CD4-positive, CD25-positive, alpha-beta regulatory T cell (primary cell): ENCODE data around the gene UMOD. TPM values are rescaled to one million over a fixed set of nuclear protein-coding genes. Genes with fewer than 3 reads are reported as not detected.
"Not testable (repeated sequence)": the region's sequence is repeated elsewhere in the genome, so short reads cannot be mapped to it uniquely, and the experiment has no call there.

Source experiments
- ATAC-seq, 2 donors: fragments of 150-1000 bp; cut with Tn5 transposase; one replicate each; pipeline ENCODE4 v1.10.0; 2021; ENCODE audit warnings: low read depth in 2 of 2, moderate number of reproducible peaks in 2 of 2, moderate library complexity in 1 of 2
- DNase-seq, 3 donors: peaks; one replicate each; pipeline versions ENCODE4 v3.0.0 to v3.0.0-alpha.2; 2012 to 2022; ENCODE audit warnings: mixed read lengths in 1 of 3
- H3K27ac ChIP-seq: one replicate; pipeline ENCODE4 v1.7.0; 2013; ENCODE audit warnings: mild to moderate bottlenecking, low read length; ENCODE audit not compliant: insufficient read depth, poor library complexity, severe bottlenecking
- H3K27me3 ChIP-seq: one replicate; pipeline ENCODE4 v1.7.0; 2013; ENCODE audit warnings: low read length; ENCODE audit not compliant: control insufficient read depth, insufficient read depth
- H3K36me3 ChIP-seq: one replicate; pipeline ENCODE4 v1.7.0; 2013; ENCODE audit warnings: mild to moderate bottlenecking, low read length, moderate library complexity; ENCODE audit not compliant: control insufficient read depth, insufficient read depth
- H3K4me1 ChIP-seq: 2 replicates; pipeline ENCODE4 v1.7.0; 2013; ENCODE audit warnings: mild to moderate bottlenecking, low read length; ENCODE audit not compliant: insufficient read depth, control insufficient read depth, poor library complexity, severe bottlenecking
- H3K4me3 ChIP-seq: one replicate; pipeline ENCODE4 v1.7.0; 2013; ENCODE audit warnings: low read depth, mild to moderate bottlenecking, low read length, moderate library complexity
- H3K9me3 ChIP-seq, 2 experiments: 1 replicate in 1 of 2; 2 replicates in 1 of 2; pipeline ENCODE4 v1.7.0; 2013; ENCODE audit warnings: low read length in 2 of 2, mild to moderate bottlenecking in 1 of 2, moderate library complexity in 1 of 2; ENCODE audit not compliant: control insufficient read depth in 2 of 2
- H3K27ac Mint-ChIP-seq, 3 donors: one replicate each; pipeline ENCODE4 v1.8.0; 2020 to 2022; ENCODE audit warnings: mild to moderate bottlenecking in 3 of 3, mixed read lengths in 3 of 3, moderate library complexity in 2 of 3
- H3K27me3 Mint-ChIP-seq: one replicate; pipeline ENCODE4 v1.8.0; 2022; ENCODE audit warnings: mild to moderate bottlenecking, mixed read lengths
- H3K36me3 Mint-ChIP-seq: one replicate; pipeline ENCODE4 v1.8.0; 2020; ENCODE audit warnings: mixed read lengths
- H3K4me1 Mint-ChIP-seq, 4 donors: one replicate each; pipeline ENCODE4 v1.8.0; 2020 to 2022; ENCODE audit warnings: mixed read lengths in 4 of 4, mild to moderate bottlenecking in 1 of 4
- H3K4me3 Mint-ChIP-seq, 4 donors: one replicate each; pipeline ENCODE4 v1.8.0; 2020 to 2022; ENCODE audit warnings: mild to moderate bottlenecking in 4 of 4, mixed read lengths in 4 of 4, moderate library complexity in 3 of 4
- H3K9me3 Mint-ChIP-seq, 7 donors: one replicate each; pipeline ENCODE4 v1.8.0; 2020 to 2022; ENCODE audit warnings: mixed read lengths in 7 of 7, mild to moderate bottlenecking in 3 of 7, moderate library complexity in 2 of 7
- polyA plus RNA-seq, 4 donors: library from polyadenylated mRNA; unstranded; fragments of 300-500 nt; fragmentation: Illumina TruSeq; gene quantifications; one replicate each; pipeline ENCODE4 v1.2.3, GENCODE V29; 2021
- total RNA-seq: library from RNA; stranded (reverse); gene quantifications from one replicate; pipeline ENCODE4 v1.2.3, GENCODE V29; 2022

The UMOD gene
- total and polyA plus RNA-seq, 5 donors from 2014 or later, result not detected

- Histone ChIP-seq H3K4me1 (no peaks in the 10 kb centered on the region), H3K36me3 (no peaks in the 10 kb centered on the region), H3K4me3 (no peak overlapping the region), H3K27ac (no peak overlapping the region), H3K27me3 (no peaks in the 10 kb centered on the region), H3K9me3 (no peaks in the 10 kb centered on the region)
- Mint-ChIP-seq H3K36me3 (no peaks in the 10 kb centered on the region), H3K27ac (no peak overlapping the region), H3K4me1 (no peaks in the 10 kb centered on the region), H3K9me3 (peaks cover 0 to 2% (median 0%) of the 10 kb centered on the region in 7 donors), H3K4me3 (no peak overlapping the region), H3K27me3 (no peaks in the 10 kb centered on the region)
- DNase-seq (no peak), ATAC-seq (no peak)
Measured at GRCh38 chr16:20326321-20326720, 26.2 kb downstream of the UMOD start.

GRCh38 chr16:20325005-20325404 is 27.5 kb downstream of the UMOD start:
- Histone ChIP-seq H3K9me3 (no peaks in the 10 kb centered on the region), H3K4me1 (no peaks in the 10 kb centered on the region), H3K27me3 (no peaks in the 10 kb centered on the region), H3K36me3 (no peaks in the 10 kb centered on the region), H3K4me3 (no peak overlapping the region), H3K27ac (no peak overlapping the region)
- Mint-ChIP-seq H3K4me1 (no peaks in the 10 kb centered on the region), H3K27ac (no peak overlapping the region), H3K4me3 (no peak overlapping the region), H3K36me3 (no peaks in the 10 kb centered on the region), H3K9me3 (peaks cover 0 to 2% (median 0%) of the 10 kb centered on the region in 7 donors), H3K27me3 (no peaks in the 10 kb centered on the region)
- DNase-seq, result no peak
- no peak for ATAC-seq

- Histone ChIP-seq H3K4me1 (no peaks in the 10 kb centered on the region), H3K36me3 (no peaks in the 10 kb centered on the region), H3K27ac (no peak overlapping the region), H3K9me3 (no peaks in the 10 kb centered on the region), H3K4me3 (no peak overlapping the region), H3K27me3 (no peaks in the 10 kb centered on the region)
- Mint-ChIP-seq H3K36me3 (no peaks in the 10 kb centered on the region), H3K27me3 (no peaks in the 10 kb centered on the region), H3K4me3 (no peak overlapping the region), H3K27ac (no peak overlapping the region), H3K4me1 (no peaks in the 10 kb centered on the region), H3K9me3 (peaks cover 0 to 4% (median 0%) of the 10 kb centered on the region in 7 donors)
- ATAC-seq (no peak), DNase-seq (no peak)
Measured at GRCh38 chr16:20323591-20324117, 28.9 kb downstream of the UMOD start.

- no peaks in the 10 kb centered on the region for H3K36me3 ChIP-seq
- ATAC-seq, result no peak
- H3K9me3 ChIP-seq, result no peaks in the 10 kb centered on the region
- H3K4me1 ChIP-seq, result no peaks in the 10 kb centered on the region
- H3K9me3 Mint-ChIP-seq, result peaks cover 0 to 4% (median 0%) of the 10 kb centered on the region in 7 donors
- H3K27me3 Mint-ChIP-seq, result no peaks in the 10 kb centered on the region
- H3K27ac ChIP-seq, result no peak overlapping the region
- no peaks in the 10 kb centered on the region for H3K4me1 Mint-ChIP-seq
- no peak overlapping the region for H3K4me3 Mint-ChIP-seq
- H3K27ac Mint-ChIP-seq, result peak overlapping the region in 1 of 3 donors; percentile 9
- no peaks in the 10 kb centered on the region for H3K27me3 ChIP-seq
- H3K36me3 Mint-ChIP-seq, result no peaks in the 10 kb centered on the region
- H3K4me3 ChIP-seq, result no peak overlapping the region
- no peak for DNase-seq
Measured at GRCh38 chr16:20322696-20323095, 29.8 kb downstream of the UMOD start.

- peaks cover 1% of the 10 kb centered on the region for H3K27me3 Mint-ChIP-seq
- Histone ChIP-seq H3K36me3 (no peaks in the 10 kb centered on the region), H3K4me1 (no peaks in the 10 kb centered on the region), H3K27me3 (no peaks in the 10 kb centered on the region), H3K4me3 (no peak overlapping the region), H3K27ac (no peak overlapping the region), H3K9me3 (no peaks in the 10 kb centered on the region)
- no peaks in the 10 kb centered on the region for H3K36me3 Mint-ChIP-seq
- no peaks in the 10 kb centered on the region for H3K4me1 Mint-ChIP-seq
- no peak for ATAC-seq
- no peak overlapping the region for H3K27ac Mint-ChIP-seq
- peaks cover 0 to 4% (median 0%) of the 10 kb centered on the region in 7 donors for H3K9me3 Mint-ChIP-seq
- DNase-seq, result no peak
- H3K4me3 Mint-ChIP-seq, result no peak overlapping the region
Measured at GRCh38 chr16:20321671-20322070, 30.8 kb downstream of the UMOD start.

- not testable (repeated sequence) for H3K4me1 Mint-ChIP-seq, DNase-seq, H3K9me3 ChIP-seq, H3K27me3 Mint-ChIP-seq, H3K9me3 Mint-ChIP-seq, H3K4me1 ChIP-seq, H3K27ac Mint-ChIP-seq, ATAC-seq, H3K4me3 Mint-ChIP-seq, H3K27me3 ChIP-seq, H3K36me3 Mint-ChIP-seq, H3K36me3 ChIP-seq, H3K27ac ChIP-seq, H3K4me3 ChIP-seq
Measured at GRCh38 chr16:20321051-20321450, 31.5 kb downstream of the UMOD start.

- Histone ChIP-seq H3K9me3 (no peaks in the 10 kb centered on the region), H3K4me3 (no peak overlapping the region), H3K27ac (no peak overlapping the region), H3K27me3 (no peaks in the 10 kb centered on the region), H3K4me1 (no peaks in the 10 kb centered on the region), H3K36me3 (no peaks in the 10 kb centered on the region)
- Mint-ChIP-seq H3K27me3 (peaks cover 4% of the 10 kb centered on the region), H3K27ac (no peak overlapping the region), H3K4me1 (no peaks in the 10 kb centered on the region), H3K9me3 (peaks cover 0 to 4% (median 0%) of the 10 kb centered on the region in 7 donors), H3K36me3 (no peaks in the 10 kb centered on the region), H3K4me3 (no peak overlapping the region)
- ATAC-seq (no peak), DNase-seq (no peak)
Measured at GRCh38 chr16:20320592-20320991, 31.9 kb downstream of the UMOD start.

GRCh38 chr16:20320178-20320577 is 32.3 kb downstream of the UMOD start:
- no peak overlapping the region for H3K27ac Mint-ChIP-seq
- ATAC-seq (no peak), DNase-seq (no peak)
- Histone ChIP-seq H3K36me3 (no peaks in the 10 kb centered on the region), H3K4me1 (no peaks in the 10 kb centered on the region), H3K4me3 (no peak overlapping the region), H3K9me3 (no peaks in the 10 kb centered on the region), H3K27me3 (no peaks in the 10 kb centered on the region), H3K27ac (no peak overlapping the region)
- peaks cover 0 to 4% (median 0%) of the 10 kb centered on the region in 7 donors for H3K9me3 Mint-ChIP-seq
- H3K27me3 Mint-ChIP-seq, result peaks cover 4% of the 10 kb centered on the region
- H3K4me3 Mint-ChIP-seq, result no peak overlapping the region
- H3K4me1 Mint-ChIP-seq, result no peaks in the 10 kb centered on the region
- H3K36me3 Mint-ChIP-seq, result no peaks in the 10 kb centered on the region
